ENCODE measurements around the gene PARP9.

Gene PARP9

GRCh38 chr3:122564155-122564912 is at the start of gene PARP9, which contains the start of gene DTX3L:
Gene PARP9, minus strand, starts transcription at chr3:122564300. Its CDS starts 4,680 bp downstream, at chr3:122559620.
Gene DTX3L, plus strand, starts transcription at chr3:122564338. Its CDS starts 89 bp downstream, at chr3:122564427.
- peak; percentile 85 for DNase-seq

DNA sequence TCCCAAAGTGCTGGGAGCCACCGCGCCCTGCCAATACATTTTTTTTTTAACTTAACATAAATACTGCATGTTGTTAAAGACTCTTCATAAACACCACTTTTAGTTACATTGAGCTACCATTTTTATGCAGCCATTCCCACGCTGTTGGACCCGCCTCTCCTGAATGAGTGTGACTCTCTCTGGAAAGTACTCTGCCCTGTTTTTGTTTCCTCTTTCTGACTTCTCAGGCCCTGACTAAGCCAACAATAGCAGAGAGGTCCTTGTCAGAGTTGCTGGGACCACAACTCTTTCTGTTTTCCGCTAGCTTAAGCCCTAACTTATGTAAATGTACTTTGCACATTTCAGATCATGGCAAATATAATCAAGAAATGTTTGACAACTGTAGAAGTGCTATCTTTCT is 48.6 kb upstream of the PARP9 start:
- DNase-seq: no peak

DNA sequence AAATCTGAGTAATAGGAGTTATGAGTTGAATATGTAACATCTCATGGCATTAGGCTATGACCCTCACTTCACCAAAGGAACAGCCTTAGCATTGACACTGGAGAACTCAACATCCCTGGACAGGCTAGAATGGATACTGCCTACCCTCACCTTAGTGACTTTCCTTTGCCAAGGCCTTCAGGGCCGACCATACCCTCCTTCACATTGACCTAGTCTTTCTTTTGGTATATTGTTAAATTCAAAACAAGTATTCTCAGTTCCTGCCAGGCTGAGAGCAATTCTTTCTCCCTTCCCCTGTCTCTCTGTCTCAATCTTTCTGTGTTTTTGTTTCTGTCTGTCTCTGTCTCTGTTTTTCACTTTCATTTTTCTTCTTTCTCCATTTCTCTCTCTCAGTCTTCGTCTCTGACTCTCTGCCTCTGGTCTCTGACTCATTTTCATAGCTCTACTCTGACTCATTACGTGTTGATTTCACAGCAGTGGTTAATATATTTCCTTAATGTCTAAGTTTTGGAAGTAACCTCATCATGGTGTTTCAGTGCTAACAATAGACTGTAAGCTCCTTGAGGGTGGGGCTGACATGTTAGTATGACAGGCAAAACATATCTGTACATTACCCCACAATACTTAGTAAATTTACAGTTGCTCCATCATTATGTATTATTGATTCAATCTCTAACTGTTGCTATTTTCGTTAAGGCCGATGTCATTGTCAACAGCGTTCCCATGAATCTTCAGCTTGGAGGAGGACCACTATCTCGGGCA is 45.9 kb upstream of the PARP9 start:
- DNase-seq: no peak

DNA sequence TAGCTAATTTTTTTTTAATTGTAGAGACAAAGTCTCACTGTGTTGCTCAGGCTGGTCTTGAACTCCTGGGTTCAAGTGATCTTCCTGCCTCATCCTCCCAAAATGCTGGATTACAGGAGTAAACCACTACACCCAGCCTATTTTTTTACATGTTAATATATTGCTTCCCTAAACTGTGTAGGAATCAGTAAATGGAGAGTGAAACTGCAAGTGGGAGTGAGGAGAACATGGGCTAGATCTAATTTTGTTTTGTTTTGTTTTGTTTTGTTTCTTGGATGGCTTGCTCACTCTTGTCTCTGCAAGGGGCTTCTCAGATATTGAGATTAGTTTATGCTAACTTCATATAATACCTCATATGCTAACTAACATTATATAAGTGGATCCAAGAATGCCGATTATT is 44.8 kb upstream of the PARP9 start:
- DNase-seq: no peak

DNA sequence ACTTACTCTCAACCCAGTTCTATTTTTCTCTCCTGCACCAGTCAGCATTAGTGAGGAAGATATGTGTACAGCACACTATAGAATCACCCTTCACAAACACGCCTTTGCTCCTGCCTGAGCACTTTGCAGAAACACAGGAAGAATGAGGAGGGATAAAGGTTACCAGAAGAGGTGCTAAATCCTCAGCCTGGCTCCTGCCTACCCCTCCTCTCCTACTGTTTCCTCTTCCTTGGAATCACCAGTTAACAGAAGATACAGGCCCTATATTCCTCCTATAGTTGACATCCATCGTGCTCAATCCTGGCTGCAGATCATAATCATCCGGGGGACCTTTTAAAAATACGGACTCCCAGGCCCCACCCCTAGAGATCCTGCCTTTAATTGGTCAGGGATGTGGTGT is 42.2 kb upstream of the PARP9 start:
- no peak for DNase-seq

- DNase-seq: no peak
Measured at GRCh38 chr3:122603056-122603455, 39.0 kb upstream of the PARP9 start.

- DNase-seq: no peak
Measured at GRCh38 chr3:122602011-122602710, 38.1 kb upstream of the PARP9 start.

- no peak for DNase-seq
Measured at GRCh38 chr3:122598556-122598955, 34.5 kb upstream of the PARP9 start.

- no peak for DNase-seq
Measured at GRCh38 chr3:122598151-122598550, 34.1 kb upstream of the PARP9 start.

DNA sequence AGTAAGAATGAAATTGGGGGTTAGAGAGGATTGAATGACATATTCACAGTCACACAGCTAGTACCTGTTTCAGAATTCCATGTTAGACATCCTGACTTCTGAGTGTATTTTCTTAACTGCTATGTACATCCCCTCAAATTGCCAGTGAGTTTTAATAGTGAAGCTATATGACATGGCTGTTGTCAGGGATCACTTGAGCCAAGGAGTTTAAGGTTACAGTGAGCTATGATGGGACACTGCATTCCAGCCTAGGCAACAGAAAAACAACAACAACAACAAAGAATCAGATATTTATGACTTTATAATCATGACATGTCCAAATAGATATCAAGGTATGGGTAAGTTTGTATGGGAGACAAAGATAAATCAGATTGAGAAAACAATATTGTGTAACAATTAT is 29.9 kb upstream of the PARP9 start:
- DNase-seq: no peak

DNA sequence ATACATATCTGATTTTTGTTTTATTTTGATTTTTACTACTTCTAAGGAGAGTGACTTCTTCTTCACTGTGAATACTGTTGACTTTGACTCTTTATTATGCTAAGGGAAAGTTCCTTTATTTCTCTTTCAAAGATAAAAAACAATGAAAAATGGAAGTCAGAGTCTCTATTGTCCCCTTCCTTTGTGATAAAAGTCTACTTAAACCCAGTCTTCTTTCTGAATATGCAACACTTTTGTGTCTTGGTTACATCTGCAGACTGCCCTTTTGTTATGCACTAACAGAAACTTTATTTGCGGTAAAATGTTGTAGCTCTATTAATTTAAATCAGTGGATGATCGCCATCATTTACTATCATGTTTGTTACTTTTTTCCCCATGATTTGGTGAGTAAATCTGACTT is 26.5 kb upstream of the PARP9 start:
- no peak for DNase-seq

- no peak for DNase-seq
Measured at GRCh38 chr3:122589297-122589696, 25.2 kb upstream of the PARP9 start.

GRCh38 chr3:122587572-122587971 is 23.5 kb upstream of the PARP9 start:
- DNase-seq: no peak

- DNase-seq: no peak
Measured at GRCh38 chr3:122586773-122587485, 22.8 kb upstream of the PARP9 start.

DNA sequence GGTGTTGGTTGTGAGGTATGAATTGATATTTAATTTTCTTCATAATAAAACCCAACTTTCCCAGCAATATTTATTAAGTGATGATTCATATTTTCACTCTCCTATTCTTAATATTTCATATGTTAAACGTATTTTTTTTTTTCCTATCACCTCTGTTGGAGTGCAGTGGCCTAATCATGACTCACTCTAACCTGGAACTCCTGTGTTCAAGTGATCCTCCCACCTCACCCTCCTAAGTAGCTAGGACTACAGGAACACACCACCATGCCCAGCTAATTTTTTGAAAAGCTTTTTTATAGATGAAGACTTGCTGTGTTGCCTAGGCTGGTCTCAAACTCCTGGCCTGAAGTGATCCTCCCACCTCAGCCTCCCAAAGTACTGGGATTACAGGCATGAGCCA is 22.0 kb upstream of the PARP9 start:
- no peak for DNase-seq

DNA sequence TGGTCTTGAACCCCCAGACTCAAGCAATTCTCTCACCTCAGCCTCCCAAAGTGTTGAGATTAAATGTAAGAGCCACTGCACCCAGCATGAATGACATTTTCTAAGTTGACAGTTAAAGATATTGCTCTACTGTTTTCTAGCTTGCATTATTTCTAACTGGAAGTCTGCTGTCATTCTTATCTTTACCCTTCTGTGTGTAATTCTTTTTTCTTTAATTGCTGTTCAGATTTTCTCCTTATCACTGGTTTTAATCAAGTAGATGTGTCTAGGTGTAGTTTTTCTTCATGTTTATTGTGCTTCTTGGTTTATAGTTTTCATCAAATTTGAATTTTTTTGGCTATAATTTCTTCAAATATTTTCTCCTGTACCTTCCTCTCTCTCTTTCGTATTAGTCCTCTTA is 18.3 kb upstream of the PARP9 start:
- DNase-seq: no peak

- no peak for DNase-seq
Measured at GRCh38 chr3:122581622-122582021, 17.5 kb upstream of the PARP9 start.

- no peak for DNase-seq
Measured at GRCh38 chr3:122580470-122580869, 16.4 kb upstream of the PARP9 start.

- DNase-seq: no peak
Measured at GRCh38 chr3:122578069-122578740, 14.1 kb upstream of the PARP9 start.

DNA sequence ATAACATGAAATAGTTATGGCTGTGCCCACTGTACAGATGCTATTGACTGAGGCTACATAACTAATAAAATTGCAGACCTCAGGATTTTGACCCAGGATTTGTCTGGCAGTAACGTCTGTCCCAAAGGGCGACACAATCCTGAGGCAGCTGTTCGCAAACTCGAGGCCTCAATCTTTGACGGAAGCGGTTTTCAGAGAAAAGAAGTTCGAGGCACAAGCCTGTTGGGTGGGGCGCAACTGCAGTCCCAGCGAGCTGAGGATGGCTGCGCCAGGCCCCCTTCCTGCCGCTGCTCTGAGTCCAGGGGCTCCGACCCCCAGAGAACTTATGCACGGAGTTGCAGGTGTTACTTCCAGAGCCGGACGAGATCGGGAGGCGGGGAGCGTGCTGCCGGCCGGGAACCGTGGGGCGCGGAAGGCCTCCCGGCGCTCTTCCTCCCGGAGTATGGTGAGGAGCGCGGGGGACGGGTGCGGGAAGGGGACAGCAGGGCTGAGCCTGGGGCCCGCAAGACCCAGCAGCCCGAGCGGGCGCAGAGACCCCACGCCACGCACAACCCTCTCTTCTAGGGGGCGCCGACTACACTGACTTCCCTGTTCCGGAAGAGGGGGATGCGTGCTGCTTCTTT is 13.4 kb upstream of the PARP9 start, which contains the start of gene PARP15:
PARP15 (plus strand) TSS at position 242 of the 623 bp plus-strand sequence; CDS start at position 260, 18 bp downstream.
- no peak for DNase-seq

DNA sequence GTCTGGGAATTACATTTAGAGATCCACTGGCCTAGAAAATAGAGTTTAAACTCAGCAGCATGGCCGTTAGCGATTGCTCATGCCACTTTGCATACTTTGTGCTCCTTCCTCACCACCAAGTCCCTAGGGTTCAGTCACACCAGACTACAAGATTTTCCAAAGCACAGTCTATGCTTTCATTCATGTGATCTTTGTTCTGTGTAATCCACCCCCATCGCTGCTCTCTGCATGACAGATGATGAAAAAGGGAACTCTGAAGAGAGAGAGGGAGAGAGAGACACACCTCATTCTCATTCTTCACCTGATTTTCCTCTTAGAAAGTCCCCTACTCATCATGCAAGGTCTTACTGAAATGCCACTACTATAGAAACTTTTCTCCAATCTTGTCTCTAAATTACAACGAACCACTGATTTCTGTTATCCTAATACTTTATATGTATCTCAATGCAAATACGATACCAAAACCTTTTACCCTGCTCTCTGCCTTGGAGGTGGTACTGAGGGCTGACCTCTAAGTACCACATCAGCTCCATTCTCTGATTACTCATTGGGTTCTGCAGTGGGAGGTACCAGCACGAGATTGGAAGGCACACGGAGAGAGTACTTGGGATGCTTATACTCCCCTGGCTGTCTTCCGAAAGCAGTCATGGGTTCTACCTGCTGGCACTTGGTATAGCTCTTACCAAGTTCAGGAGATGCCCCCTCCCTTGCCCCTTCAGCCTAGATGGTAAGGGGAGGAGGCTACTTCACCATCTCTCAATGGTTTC is 12.3 kb upstream of the PARP9 start:
- DNase-seq: no peak
